ENCODE data around the gene JAG2. TPM values are rescaled to one million over a fixed set of nuclear protein-coding genes. Genes with fewer than 3 reads are reported as not detected.

The JAG2 gene
- total RNA-seq, 1 donor from 2014 or later: 26.1 TPM

- no peak for DNase-seq
- peaks cover 30% of the 10 kb centered on the region for H3K36me3 ChIP-seq
- H3K4me3 ChIP-seq: no peak overlapping the region
- H3K27me3 ChIP-seq (ENCODE audit: low read depth): no peaks in the 10 kb centered on the region
- H3K27ac ChIP-seq (replicated peaks): no peak overlapping the region
- intact Hi-C loops (cut with micrococcal nuclease): no loop called here
- no peaks in the 10 kb centered on the region for H3K4me1 ChIP-seq
- peaks cover 30% of the 10 kb centered on the region for H3K9me3 ChIP-seq (replicated peaks)
- no peak for TF ChIP-seq CTCF (IDR thresholded peaks at IDR 0.05; ENCODE audit: borderline replicate concordance)
These were observed 31.0 kb downstream of the JAG2 start for GRCh38 chr14:105137481-105138020.

GRCh38 chr14:105136401-105137322 lies 31.9 kb downstream of the JAG2 start:
- Histone ChIP-seq H3K27me3 (ENCODE audit: low read depth) (no peaks in the 10 kb centered on the region), H3K4me3 (no peak overlapping the region), H3K27ac (replicated peaks) (no peak overlapping the region), H3K9me3 (replicated peaks) (peaks cover 38% of the 10 kb centered on the region), H3K36me3 (peaks cover 21% of the 10 kb centered on the region), H3K4me1 (no peaks in the 10 kb centered on the region)
- no peak for DNase-seq
- no peak for TF ChIP-seq CTCF (IDR thresholded peaks at IDR 0.05; ENCODE audit: borderline replicate concordance)
- intact Hi-C loops (cut with micrococcal nuclease): no loop called here

- H3K27me3 ChIP-seq (ENCODE audit: low read depth): no peaks in the 10 kb centered on the region
- intact Hi-C loops (cut with micrococcal nuclease): no loop called here
- H3K36me3 ChIP-seq: peaks cover 13% of the 10 kb centered on the region
- no peak for TF ChIP-seq CTCF (IDR thresholded peaks at IDR 0.05; ENCODE audit: borderline replicate concordance)
- H3K4me3 ChIP-seq: no peak overlapping the region
- no peak overlapping the region for H3K27ac ChIP-seq (replicated peaks)
- DNase-seq: no peak
- H3K4me1 ChIP-seq: no peaks in the 10 kb centered on the region
- H3K9me3 ChIP-seq (replicated peaks): peaks cover 40% of the 10 kb centered on the region
These were observed 32.7 kb downstream of the JAG2 start for GRCh38 chr14:105135700-105136395.

- TF ChIP-seq CTCF (IDR thresholded peaks at IDR 0.05; ENCODE audit: borderline replicate concordance): no peak
- no peaks in the 10 kb centered on the region for H3K36me3 ChIP-seq
- H3K4me3 ChIP-seq: no peak overlapping the region
- DNase-seq: no peak
- intact Hi-C loops (cut with micrococcal nuclease): no loop called here
- H3K27me3 ChIP-seq (ENCODE audit: low read depth): peaks cover 11% of the 10 kb centered on the region
- no peaks in the 10 kb centered on the region for H3K4me1 ChIP-seq
- no peak overlapping the region for H3K27ac ChIP-seq (replicated peaks)
- H3K9me3 ChIP-seq (replicated peaks): peaks cover 27% of the 10 kb centered on the region
These were observed 35.5 kb downstream of the JAG2 start for GRCh38 chr14:105132921-105133654.

GRCh38 chr14:105131241-105131640 lies 37.3 kb downstream of the JAG2 start:
- no peak for DNase-seq
- peaks cover 28% of the 10 kb centered on the region for H3K27me3 ChIP-seq (ENCODE audit: low read depth)
- intact Hi-C loops (cut with micrococcal nuclease): no loop called here
- no peak overlapping the region for H3K4me3 ChIP-seq
- no peak for TF ChIP-seq CTCF (IDR thresholded peaks at IDR 0.05; ENCODE audit: borderline replicate concordance)
- no peak overlapping the region for H3K27ac ChIP-seq (replicated peaks)
- H3K4me1 ChIP-seq: no peaks in the 10 kb centered on the region
- peaks cover 27% of the 10 kb centered on the region for H3K9me3 ChIP-seq (replicated peaks)
- no peaks in the 10 kb centered on the region for H3K36me3 ChIP-seq

Measured in left ventricle myocardium inferior (tissue), 1 donor.